WTC11 (cell line): ENCODE measurements around the gene CXXC4. TPM values are rescaled to one million over a fixed set of nuclear protein-coding genes. Genes with fewer than 3 reads are reported as not detected.

Experiments
- ATAC-seq: fragments of 200-7000 bp; cut with Tn5 transposase; 2 replicates; pipeline ENCODE4 v1.10.0; 2021; ENCODE audit warnings: mild to moderate bottlenecking, moderate library complexity
- CTCF ChIA-PET: fragments of 300-600 bp; sonication (Branson Sonifier 250); formaldehyde crosslinking; loops from one replicate; lab custom pipeline; 2021; ENCODE audit warnings: antibody characterized with exemption; lab: Charles Lee
- POLR2A ChIA-PET: fragments of 350-600 bp; sonication (Branson Sonifier 250); formaldehyde crosslinking; loops from one replicate; lab custom pipeline; 2021; ENCODE audit warnings: antibody characterized with exemption; lab: Charles Lee
- DNase-seq: peaks from one replicate; pipeline ENCODE4 v3.0.0; 2021; ENCODE audit warnings: low spot score
- H3K27ac Mint-ChIP-seq: 2 replicates; pipeline ENCODE4 v1.8.0; 2021; ENCODE audit warnings: mixed read lengths
- H3K27me3 Mint-ChIP-seq: 2 replicates; pipeline ENCODE4 v1.8.0; 2021; ENCODE audit warnings: low read depth, mild to moderate bottlenecking, moderate library complexity, mixed read lengths
- H3K36me3 Mint-ChIP-seq: 2 replicates; pipeline ENCODE4 v1.8.0; 2021; ENCODE audit warnings: mixed read lengths
- H3K4me1 Mint-ChIP-seq: 2 replicates; pipeline ENCODE4 v1.8.0; 2022; ENCODE audit warnings: mixed read lengths
- H3K4me3 Mint-ChIP-seq: 2 replicates; pipeline ENCODE4 v1.8.0; 2021; ENCODE audit warnings: mild to moderate bottlenecking, moderate library complexity, mixed read lengths
- H3K9me3 Mint-ChIP-seq: 2 replicates; pipeline ENCODE4 v1.8.0; 2021; ENCODE audit warnings: mixed read lengths
- AFF4 ChIP-seq: sonication (generic); formaldehyde crosslinking; IDR thresholded peaks from 2 replicates; pipeline ENCODE4 v1.8.1; 2023; ENCODE audit warnings: mild to moderate bottlenecking, missing genetic modification reagents, borderline replicate concordance
- AR ChIP-seq: fragments of 250-450 bp; sonication (Bioruptor Pico); IDR thresholded peaks from 2 replicates; pipeline ENCODE4 v1.9.0; 2021; ENCODE audit warnings: mild to moderate bottlenecking
- ATF2 ChIP-seq: sonication (generic); formaldehyde crosslinking; IDR thresholded peaks from 2 replicates; pipeline ENCODE4 v1.8.1; 2022; ENCODE audit warnings: low read depth, missing genetic modification reagents, borderline replicate concordance
- ATF3 ChIP-seq: sonication (generic); formaldehyde crosslinking; conservative IDR thresholded peaks from 2 replicates; pipeline ENCODE4 v1.8.1; 2022; ENCODE audit warnings: mild to moderate bottlenecking, missing genetic modification reagents
- ELF4 ChIP-seq: sonication (generic); formaldehyde crosslinking; IDR thresholded peaks from 2 replicates; pipeline ENCODE4 v1.8.1; 2022; ENCODE audit warnings: low read depth, mild to moderate bottlenecking, moderate library complexity, missing genetic modification reagents
- ESRRA ChIP-seq: sonication (generic); formaldehyde crosslinking; IDR thresholded peaks from 2 replicates; pipeline ENCODE4 v1.8.1; 2022; ENCODE audit warnings: mild to moderate bottlenecking, missing genetic modification reagents, borderline replicate concordance
- FOXJ3 ChIP-seq: sonication (generic); formaldehyde crosslinking; IDR thresholded peaks from 2 replicates; pipeline ENCODE4 v1.9.0; 2021; ENCODE audit warnings: missing genetic modification reagents, mild to moderate bottlenecking, borderline replicate concordance
- FOXK1 ChIP-seq: sonication (generic); formaldehyde crosslinking; IDR thresholded peaks from 2 replicates; pipeline ENCODE4 v1.8.0; 2022; ENCODE audit warnings: mild to moderate bottlenecking, moderate library complexity, missing genetic modification reagents
- NFYB ChIP-seq: sonication (generic); formaldehyde crosslinking; conservative IDR thresholded peaks from 2 replicates; pipeline ENCODE4 v1.8.0; 2022; ENCODE audit warnings: low read depth, missing genetic modification reagents
- SMAD3 ChIP-seq: sonication (generic); formaldehyde crosslinking; IDR thresholded peaks from 2 replicates; pipeline ENCODE4 v1.8.0; 2022; ENCODE audit warnings: missing genetic modification reagents, mild to moderate bottlenecking, borderline replicate concordance
- SMAD4 ChIP-seq: sonication (generic); formaldehyde crosslinking; IDR thresholded peaks from 2 replicates; pipeline ENCODE4 v1.8.0; 2022; ENCODE audit warnings: mild to moderate bottlenecking, missing genetic modification reagents
- SOX15 ChIP-seq: fragments of 250-450 bp; sonication (Bioruptor Pico); IDR thresholded peaks from 2 replicates; pipeline ENCODE4 v1.9.0; 2021; ENCODE audit warnings: mild to moderate bottlenecking
- SP1 ChIP-seq: sonication (generic); formaldehyde crosslinking; conservative IDR thresholded peaks from 2 replicates; pipeline ENCODE4 v1.8.1; 2022; ENCODE audit warnings: missing genetic modification reagents
- TCF7 ChIP-seq: sonication (generic); formaldehyde crosslinking; IDR thresholded peaks from 2 replicates; pipeline ENCODE4 v1.8.0; 2022; ENCODE audit warnings: mild to moderate bottlenecking, low read depth, missing genetic modification reagents, moderate library complexity
- ZNF263 ChIP-seq: sonication (generic); formaldehyde crosslinking; IDR thresholded peaks from 2 replicates; pipeline ENCODE4 v1.8.1; 2022; ENCODE audit warnings: low read depth, mild to moderate bottlenecking, moderate library complexity, missing genetic modification reagents
- ZNF532 ChIP-seq: fragments of 250-450 bp; sonication (Bioruptor Pico); IDR thresholded peaks from 2 replicates; pipeline ENCODE4 v1.9.0; 2021; ENCODE audit warnings: mild to moderate bottlenecking, borderline replicate concordance
- total RNA-seq: library from RNA; stranded (reverse); gene quantifications from 3 replicates; pipeline ENCODE4 v1.2.3, GENCODE V29; 2021
- TF ChIP-seq, protein P1 (sequence below): sonication (generic); formaldehyde crosslinking; IDR thresholded peaks from 2 replicates; pipeline ENCODE4 v1.8.0; 2022; ENCODE audit warnings: mild to moderate bottlenecking, missing genetic modification reagents

CXXC4 gene
- total RNA-seq, 1 experiment from 2014 or later, result 2.4 TPM

DNA sequence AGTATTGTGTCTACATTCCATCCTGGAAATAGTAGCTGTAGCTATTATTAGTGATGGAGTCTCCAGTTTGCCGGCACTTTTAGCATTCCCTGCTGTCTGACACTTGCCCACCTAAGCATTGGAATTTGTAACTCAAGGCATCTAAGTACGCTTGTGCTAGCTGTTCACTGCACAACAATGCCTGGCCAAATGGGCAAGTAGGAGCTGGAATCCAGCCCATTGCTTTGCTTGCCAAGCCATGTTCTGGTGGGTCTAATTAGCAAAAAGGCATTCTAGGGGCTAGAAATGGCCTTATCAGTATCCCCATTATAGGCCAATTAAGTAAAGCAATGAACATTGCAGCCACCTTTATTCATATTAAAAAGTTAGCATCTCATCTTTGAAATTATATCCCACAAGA lies 7.8 kb upstream of the CXXC4 start (continued):
- TF ChIP-seq, protein P1, sequence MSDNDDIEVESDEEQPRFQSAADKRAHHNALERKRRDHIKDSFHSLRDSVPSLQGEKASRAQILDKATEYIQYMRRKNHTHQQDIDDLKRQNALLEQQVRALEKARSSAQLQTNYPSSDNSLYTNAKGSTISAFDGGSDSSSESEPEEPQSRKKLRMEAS, result no peak

GRCh38 chr4:104501290-104501689 lies 6.6 kb upstream of the CXXC4 start:
- H3K27ac Mint-ChIP-seq, result no peak overlapping the region
- H3K9me3 Mint-ChIP-seq, result no peaks in the 10 kb centered on the region
- POLR2A ChIA-PET, result interaction anchor here (0.5 to 0.6 kb wide), 2 partner anchors 85 to 1001 kb away, joined by 3 read pairs; no protein-coding TSS in a partner anchor
- H3K4me1 Mint-ChIP-seq, result peaks cover 22% of the 10 kb centered on the region
- TF ChIP-seq FOXK1 (CRISPR knock-in tag) (no peak), ZNF263 (CRISPR knock-in tag) (no peak)
- no peak overlapping the region for H3K4me3 Mint-ChIP-seq
- no peaks in the 10 kb centered on the region for H3K36me3 Mint-ChIP-seq
- DNase-seq, result no peak
- H3K27me3 Mint-ChIP-seq, result peaks cover 16% of the 10 kb centered on the region
- CTCF ChIA-PET, result no interaction called here
- no peak for ATAC-seq

DNA sequence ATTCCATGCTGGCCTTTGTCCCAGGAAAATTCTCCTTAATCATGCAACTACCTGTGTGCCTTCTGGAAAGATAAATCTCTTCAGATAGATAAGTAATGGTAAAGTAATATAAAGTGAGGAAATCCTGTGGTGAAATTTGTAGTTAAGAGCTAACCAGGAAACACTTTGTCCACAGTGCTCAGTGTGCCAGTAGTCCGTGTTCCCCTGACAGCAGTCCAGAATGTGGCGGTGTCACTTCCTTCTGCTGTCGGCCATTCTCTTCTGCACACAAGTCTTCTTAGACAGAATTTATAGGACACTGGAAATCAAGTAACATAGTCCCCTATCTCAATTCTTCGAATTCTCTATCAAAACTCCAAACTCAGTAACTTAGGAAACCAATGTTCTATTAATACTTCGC lies 5.7 kb upstream of the CXXC4 start:
- Mint-ChIP-seq H3K4me1 (peaks cover 26% of the 10 kb centered on the region), H3K27me3 (peaks cover 24% of the 10 kb centered on the region), H3K36me3 (no peaks in the 10 kb centered on the region), H3K9me3 (no peaks in the 10 kb centered on the region), H3K27ac (no peak overlapping the region), H3K4me3 (no peak overlapping the region)
- no peak for DNase-seq
- ChIA-PET POLR2A (no interaction called here), CTCF (interaction anchor here (1.3 kb wide), 1 partner anchor 10 kb away, joined by 5 read pairs; no protein-coding TSS in a partner anchor)
- TF ChIP-seq ATF3 (CRISPR knock-in tag) (no peak), SOX15 (CRISPR knock-in tag) (no peak), AFF4 (no peak), ZNF532 (CRISPR knock-in tag) (no peak)
- ATAC-seq, result no peak

GRCh38 chr4:104494185-104494584 lies 509 bp downstream of the CXXC4 start:
- peaks cover 58% of the 10 kb centered on the region for H3K27me3 Mint-ChIP-seq
- POLR2A ChIA-PET, result interaction anchor here (0.6 kb wide), 2 partner anchors 99 to 979 kb away, joined by 3 to 10 read pairs; no protein-coding TSS in a partner anchor
- H3K27ac Mint-ChIP-seq, result no peak overlapping the region
- peak overlapping the region; percentile 95 for H3K4me3 Mint-ChIP-seq
- peaks cover 39% of the 10 kb centered on the region for H3K4me1 Mint-ChIP-seq
- CTCF ChIA-PET, result interaction anchor here (0.6 kb wide), 1 partner anchor 968 kb away, joined by 6 read pairs; no protein-coding TSS in a partner anchor
- no peaks in the 10 kb centered on the region for H3K9me3 Mint-ChIP-seq
- no peaks in the 10 kb centered on the region for H3K36me3 Mint-ChIP-seq
- ATAC-seq, result no peak
- DNase-seq, result no peak
- TF ChIP-seq TCF7 (CRISPR knock-in tag) (no peak), SMAD3 (CRISPR knock-in tag) (no peak), ELF4 (CRISPR knock-in tag) (no peak), ATF2 (CRISPR knock-in tag) (no peak), FOXJ3 (CRISPR knock-in tag) (no peak), SP1 (CRISPR knock-in tag) (no peak), ZNF263 (CRISPR knock-in tag) (no peak), ESRRA (CRISPR knock-in tag) (no peak), SMAD4 (no peak), AR (CRISPR knock-in tag) (no peak), NFYB (CRISPR knock-in tag) (no peak)
